HFFc6 (cell line): ENCODE results near the gene PPP1R37. TPM values are rescaled to one million over a fixed set of nuclear protein-coding genes. Genes with fewer than 3 reads are reported as not detected.

Source experiments
- DNase-seq: peaks from one replicate; pipeline ENCODE4 v3.0.0-alpha.2; 2018
- H3K27ac Mint-ChIP-seq: 2 replicates; pipeline ENCODE4 v1.8.0; 2020; ENCODE audit warnings: mild to moderate bottlenecking, mixed read lengths
- H3K27me3 Mint-ChIP-seq: 2 replicates; pipeline ENCODE4 v1.8.0; 2021; ENCODE audit warnings: mild to moderate bottlenecking, moderate library complexity, mixed read lengths; ENCODE audit not compliant: insufficient read depth
- H3K36me3 Mint-ChIP-seq: 2 replicates; pipeline ENCODE4 v1.8.0; 2021; ENCODE audit warnings: low read depth, mixed read lengths
- H3K4me1 Mint-ChIP-seq: 2 replicates; pipeline ENCODE4 v1.8.0; 2020; ENCODE audit warnings: low read depth, mixed read lengths
- H3K4me3 Mint-ChIP-seq: 2 replicates; pipeline ENCODE4 v1.8.0; 2020; ENCODE audit warnings: mild to moderate bottlenecking, moderate library complexity, mixed read lengths
- H3K9me3 Mint-ChIP-seq: 2 replicates; pipeline ENCODE4 v1.8.0; 2020; ENCODE audit warnings: mild to moderate bottlenecking, mixed read lengths
- CTCF ChIP-seq: fragments of 200-600 bp; sonication (generic); IDR thresholded peaks from 2 replicates; pipeline ENCODE4 v1.5.0; 2021; ENCODE audit warnings: antibody characterized with exemption, mild to moderate bottlenecking
- total RNA-seq, 6 experiments: library from RNA; stranded (reverse); fragmentation: NEBNext Ultra II Directional; extraction: Animal tissue kit (Norgen Biotek cat#: 25700); gene quantifications; 2 replicates in 1 of 6; 3 replicates in 5 of 6; pipeline ENCODE4 v1.2.3, GENCODE V29; 2021

PPP1R37 gene
- total RNA-seq, 6 experiments from 2014 or later = 20.4 to 27.4 (median 21.6) TPM

GRCh38 chr19:45171211-45171623 is 78.2 kb downstream of the PPP1R37 start:
- H3K4me1 Mint-ChIP-seq = peaks cover 25% of the 10 kb centered on the region
- no peaks in the 10 kb centered on the region for H3K36me3 Mint-ChIP-seq
- no peak overlapping the region for H3K27ac Mint-ChIP-seq
- peaks cover 9% of the 10 kb centered on the region for H3K27me3 Mint-ChIP-seq
- TF ChIP-seq CTCF = no peak
- no peak for DNase-seq
- H3K9me3 Mint-ChIP-seq = no peaks in the 10 kb centered on the region
- no peak overlapping the region for H3K4me3 Mint-ChIP-seq

- H3K27me3 Mint-ChIP-seq = peaks cover 9% of the 10 kb centered on the region
- no peaks in the 10 kb centered on the region for H3K9me3 Mint-ChIP-seq
- no peak for DNase-seq
- H3K4me3 Mint-ChIP-seq = no peak overlapping the region
- no peak overlapping the region for H3K27ac Mint-ChIP-seq
- TF ChIP-seq CTCF = no peak
- peaks cover 25% of the 10 kb centered on the region for H3K4me1 Mint-ChIP-seq
- H3K36me3 Mint-ChIP-seq = no peaks in the 10 kb centered on the region
These were observed 79.2 kb downstream of the PPP1R37 start for GRCh38 chr19:45172173-45172572.

- Mint-ChIP-seq H3K27ac (no peak overlapping the region), H3K4me3 (no peak overlapping the region), H3K36me3 (no peaks in the 10 kb centered on the region), H3K27me3 (peaks cover 9% of the 10 kb centered on the region), H3K4me1 (peaks cover 30% of the 10 kb centered on the region), H3K9me3 (no peaks in the 10 kb centered on the region)
- DNase-seq = no peak
- no peak for TF ChIP-seq CTCF
These were observed 79.7 kb downstream of the PPP1R37 start for GRCh38 chr19:45172611-45173208.

- H3K9me3 Mint-ChIP-seq = no peaks in the 10 kb centered on the region
- H3K27me3 Mint-ChIP-seq = peaks cover 13% of the 10 kb centered on the region
- H3K4me3 Mint-ChIP-seq = no peak overlapping the region
- peak overlapping the region; percentile 63; the same call in 1 of the 2 replicates for H3K27ac Mint-ChIP-seq
- H3K36me3 Mint-ChIP-seq = no peaks in the 10 kb centered on the region
- H3K4me1 Mint-ChIP-seq = peaks cover 31% of the 10 kb centered on the region
- peak; percentile 34 for DNase-seq
- no peak for TF ChIP-seq CTCF
These were observed 80.8 kb downstream of the PPP1R37 start for GRCh38 chr19:45173816-45174215.

DNA sequence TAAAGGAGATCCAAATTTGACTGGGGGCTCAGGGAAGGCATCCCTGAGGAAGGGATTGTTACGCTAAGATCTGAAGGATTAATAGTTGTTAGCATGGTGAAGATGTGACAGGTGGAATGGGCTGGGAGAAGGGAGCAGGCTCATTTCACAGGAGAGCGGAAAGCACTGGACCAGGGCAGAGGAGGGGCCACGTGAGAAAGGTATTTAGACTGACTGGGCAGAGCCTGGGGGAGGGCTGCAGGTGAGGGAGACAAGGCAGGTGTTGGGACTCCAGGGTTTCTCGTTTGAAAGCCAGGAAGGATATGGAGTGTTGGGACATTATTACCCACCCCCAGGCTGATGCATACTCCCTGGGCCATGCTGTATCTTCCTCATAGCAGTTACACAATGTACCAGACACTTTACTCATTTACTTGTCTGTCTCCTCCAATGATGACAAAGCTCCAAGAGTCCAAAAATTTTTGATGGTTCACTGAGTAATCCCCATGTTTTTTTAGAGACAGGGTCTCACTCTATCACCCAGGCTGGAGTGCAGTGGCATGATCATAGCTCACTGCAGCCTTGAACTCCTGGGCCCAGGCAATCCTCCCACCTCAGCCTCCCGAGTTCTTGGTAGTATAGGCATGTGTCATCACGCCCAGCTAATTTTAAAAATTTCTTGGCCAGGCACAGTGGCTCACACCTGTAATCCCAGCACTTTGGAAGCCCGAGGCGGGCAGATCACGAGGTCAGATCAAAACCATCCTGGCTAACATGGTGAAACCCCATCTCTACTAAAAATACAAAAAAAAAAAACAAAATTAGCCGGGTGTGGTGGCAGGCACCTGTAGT is 82.8 kb downstream of the PPP1R37 start:
- no peaks in the 10 kb centered on the region for H3K36me3 Mint-ChIP-seq
- no peaks in the 10 kb centered on the region for H3K9me3 Mint-ChIP-seq
- H3K27ac Mint-ChIP-seq = peak overlapping the region; percentile 30; the same call in 1 of the 2 replicates
- no peak overlapping the region for H3K4me3 Mint-ChIP-seq
- no peak for DNase-seq
- TF ChIP-seq CTCF = no peak
- H3K27me3 Mint-ChIP-seq = peaks cover 8% of the 10 kb centered on the region
- peaks cover 39% of the 10 kb centered on the region for H3K4me1 Mint-ChIP-seq
